Subcutaneous adipose tissue (tissue), 4 donors: Measurements from ENCODE around the gene KLRD1. TPM values are rescaled to one million over a fixed set of nuclear protein-coding genes. Genes with fewer than 3 reads are reported as not detected.

Source experiments
- total RNA-seq, 4 donors: library from RNA; depleted of rRNA; stranded (reverse); fragments of >200 nt; gene quantifications; one replicate each; pipeline ENCODE4 v1.1.0, GENCODE V29; 2016
- TF ChIP-seq, protein P1 (sequence below): fragments of 450-650 bp; IDR thresholded peaks from one replicate; pipeline ENCODE4 v1.5.1; 2016; ENCODE audit warnings: low read depth, mild to moderate bottlenecking, control low read depth, antibody characterized with exemption, moderate library complexity

The KLRD1 gene
- total RNA-seq, 4 donors from 2014 or later: 1.3 to 7.0 (median 1.6) TPM

DNA sequence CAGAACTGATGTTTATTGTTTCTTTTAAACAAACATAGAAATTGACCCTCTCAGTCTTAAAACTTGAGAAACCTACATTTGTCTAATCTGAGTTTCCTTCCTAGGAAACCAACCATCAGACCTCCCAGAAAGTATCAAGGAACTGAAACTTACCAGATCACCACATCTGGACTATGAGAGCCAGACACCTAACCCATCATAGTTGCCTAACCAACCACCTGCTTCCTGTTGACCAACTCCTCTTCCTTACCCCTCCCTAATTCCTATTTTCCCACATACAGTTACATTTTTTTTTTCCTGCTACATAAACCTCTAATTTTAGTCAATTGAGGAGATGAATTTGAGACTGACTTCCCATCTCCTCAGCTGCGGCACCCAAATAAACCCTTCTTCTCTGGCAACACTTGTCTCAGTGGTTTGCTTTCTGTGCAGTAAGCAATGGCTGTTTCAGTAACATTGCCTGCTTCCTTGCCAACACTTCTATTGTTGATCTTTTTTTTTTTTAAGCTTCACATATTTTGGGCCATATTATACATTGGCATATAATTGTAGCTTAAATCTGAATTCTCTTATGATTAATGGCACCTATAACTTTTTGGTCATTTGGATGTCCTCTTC, 34.3 kb downstream of the KLRD1 start:
- TF ChIP-seq, protein P1, sequence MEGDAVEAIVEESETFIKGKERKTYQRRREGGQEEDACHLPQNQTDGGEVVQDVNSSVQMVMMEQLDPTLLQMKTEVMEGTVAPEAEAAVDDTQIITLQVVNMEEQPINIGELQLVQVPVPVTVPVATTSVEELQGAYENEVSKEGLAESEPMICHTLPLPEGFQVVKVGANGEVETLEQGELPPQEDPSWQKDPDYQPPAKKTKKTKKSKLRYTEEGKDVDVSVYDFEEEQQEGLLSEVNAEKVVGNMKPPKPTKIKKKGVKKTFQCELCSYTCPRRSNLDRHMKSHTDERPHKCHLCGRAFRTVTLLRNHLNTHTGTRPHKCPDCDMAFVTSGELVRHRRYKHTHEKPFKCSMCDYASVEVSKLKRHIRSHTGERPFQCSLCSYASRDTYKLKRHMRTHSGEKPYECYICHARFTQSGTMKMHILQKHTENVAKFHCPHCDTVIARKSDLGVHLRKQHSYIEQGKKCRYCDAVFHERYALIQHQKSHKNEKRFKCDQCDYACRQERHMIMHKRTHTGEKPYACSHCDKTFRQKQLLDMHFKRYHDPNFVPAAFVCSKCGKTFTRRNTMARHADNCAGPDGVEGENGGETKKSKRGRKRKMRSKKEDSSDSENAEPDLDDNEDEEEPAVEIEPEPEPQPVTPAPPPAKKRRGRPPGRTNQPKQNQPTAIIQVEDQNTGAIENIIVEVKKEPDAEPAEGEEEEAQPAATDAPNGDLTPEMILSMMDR: no peak

GRCh38 chr12:10354071-10354470, 46.4 kb downstream of the KLRD1 start:
- TF ChIP-seq, protein P1: no peak

- TF ChIP-seq, protein P1: no peak
These were observed 46.8 kb downstream of the KLRD1 start for GRCh38 chr12:10354502-10354901.

GRCh38 chr12:10358131-10358530, 50.5 kb downstream of the KLRD1 start:
- TF ChIP-seq, protein P1: no peak

DNA sequence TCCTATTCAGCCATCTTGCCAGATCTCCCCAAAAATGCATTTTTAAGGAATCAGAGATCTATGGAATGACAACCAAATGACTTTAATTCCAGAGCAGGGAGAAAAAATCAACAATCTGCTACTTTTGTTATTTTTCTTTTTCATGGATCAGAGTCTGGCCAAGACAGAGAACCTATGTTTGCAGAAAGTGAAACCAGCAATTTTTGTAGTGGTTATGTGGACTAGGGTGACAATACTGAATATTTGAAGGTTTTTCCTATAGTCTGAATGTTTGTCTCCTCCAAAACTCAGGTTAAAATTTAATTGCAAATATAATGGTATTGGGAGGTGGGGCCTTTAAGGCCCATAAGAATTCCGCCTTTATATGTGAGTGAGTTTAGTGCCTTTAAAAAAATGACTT, 51.3 kb downstream of the KLRD1 start:
- TF ChIP-seq, protein P1: no peak

- TF ChIP-seq, protein P1: no peak
These were observed 53.4 kb downstream of the KLRD1 start for GRCh38 chr12:10361084-10361483.

DNA sequence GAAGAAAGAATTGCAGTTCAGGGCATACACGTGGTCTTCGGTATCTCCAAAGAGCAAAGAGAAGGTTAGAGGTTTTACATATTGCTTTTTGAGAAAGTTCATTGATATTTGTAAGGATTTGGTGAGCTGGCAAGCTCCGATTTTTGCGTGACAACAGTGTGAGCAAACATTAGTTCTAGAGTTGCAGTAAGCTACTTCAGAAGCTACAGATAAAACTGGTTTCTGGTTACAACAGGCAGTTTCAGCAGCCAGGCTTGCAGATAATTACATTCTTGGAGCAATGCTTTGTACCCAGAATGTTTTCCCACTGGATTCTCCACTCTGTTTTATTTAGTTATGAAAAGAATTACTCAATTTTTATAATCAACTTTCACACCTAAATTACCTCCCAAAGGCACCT, 54.0 kb downstream of the KLRD1 start:
- TF ChIP-seq, protein P1: no peak
